ENCODE measurements around the gene CALHM3. TPM values are rescaled to one million over a fixed set of nuclear protein-coding genes. Genes with fewer than 3 reads are reported as not detected.

CALHM3 gene
- total RNA-seq, 1 donor from 2014 or later = not detected

DNA sequence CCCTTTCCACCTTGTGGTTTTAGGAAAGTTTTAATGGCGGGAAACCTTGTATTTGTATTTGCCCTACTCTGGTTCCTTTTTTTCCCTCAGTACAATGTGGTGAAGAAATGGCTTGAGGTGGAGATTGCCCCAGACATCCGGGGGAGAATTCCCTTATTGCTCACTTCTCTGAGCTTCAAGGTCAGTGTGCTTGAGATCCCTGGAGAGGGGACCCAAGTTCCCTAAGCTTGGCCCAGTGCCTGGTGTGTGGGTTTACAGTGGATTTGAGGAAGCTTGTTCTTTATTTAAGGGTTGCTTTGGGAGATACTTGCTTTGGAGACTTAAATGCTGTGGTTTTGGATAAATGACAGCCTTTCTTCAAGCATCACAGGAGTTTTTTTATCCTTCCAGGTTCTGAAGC, 45.2 kb downstream of the CALHM3 start:
- Mint-ChIP-seq H3K27ac (no peak overlapping the region), H3K4me3 (no peak overlapping the region), H3K27me3 (ENCODE audit: insufficient read depth) (no peaks in the 10 kb centered on the region), H3K4me1 (ENCODE audit: low read depth) (peaks cover 33% of the 10 kb centered on the region), H3K36me3 (ENCODE audit: low read depth) (peaks cover 54% of the 10 kb centered on the region), H3K9me3 (no peaks in the 10 kb centered on the region)
- no peak for DNase-seq (ENCODE audit: low spot score)
- intact Hi-C loops (cut with micrococcal nuclease) = no loop called here

GRCh38 chr10:103431902-103432301, 47.1 kb downstream of the CALHM3 start:
- DNase-seq (ENCODE audit: low spot score) = no peak
- no peak overlapping the region for H3K4me3 Mint-ChIP-seq
- no peaks in the 10 kb centered on the region for H3K9me3 Mint-ChIP-seq
- peaks cover 54% of the 10 kb centered on the region for H3K36me3 Mint-ChIP-seq (ENCODE audit: low read depth)
- intact Hi-C loops (cut with micrococcal nuclease) = no loop called here
- H3K27ac Mint-ChIP-seq = no peak overlapping the region
- peaks cover 47% of the 10 kb centered on the region for H3K4me1 Mint-ChIP-seq (ENCODE audit: low read depth)
- no peaks in the 10 kb centered on the region for H3K27me3 Mint-ChIP-seq (ENCODE audit: insufficient read depth)

- intact Hi-C loops (cut with micrococcal nuclease) = no loop called here
- Mint-ChIP-seq H3K36me3 (ENCODE audit: low read depth) (peaks cover 60% of the 10 kb centered on the region), H3K27ac (peak overlapping the region; percentile 37), H3K9me3 (no peaks in the 10 kb centered on the region), H3K4me1 (ENCODE audit: low read depth) (peaks cover 53% of the 10 kb centered on the region), H3K4me3 (peak overlapping the region; percentile 45), H3K27me3 (ENCODE audit: insufficient read depth) (no peaks in the 10 kb centered on the region)
- peak; percentile 19 for DNase-seq (ENCODE audit: low spot score)
These were observed 49.4 kb downstream of the CALHM3 start for GRCh38 chr10:103429647-103430046.

GRCh38 chr10:103428989-103429643, 49.9 kb downstream of the CALHM3 start:
- no peak overlapping the region for H3K4me3 Mint-ChIP-seq
- no peak for DNase-seq (ENCODE audit: low spot score)
- H3K9me3 Mint-ChIP-seq = no peaks in the 10 kb centered on the region
- no peaks in the 10 kb centered on the region for H3K27me3 Mint-ChIP-seq (ENCODE audit: insufficient read depth)
- intact Hi-C loops (cut with micrococcal nuclease) = no loop called here
- peaks cover 64% of the 10 kb centered on the region for H3K36me3 Mint-ChIP-seq (ENCODE audit: low read depth)
- peaks cover 53% of the 10 kb centered on the region for H3K4me1 Mint-ChIP-seq (ENCODE audit: low read depth)
- peak overlapping the region; percentile 53 for H3K27ac Mint-ChIP-seq

- H3K36me3 Mint-ChIP-seq (ENCODE audit: low read depth) = peaks cover 70% of the 10 kb centered on the region
- no peak for DNase-seq (ENCODE audit: low spot score)
- no peak overlapping the region for H3K4me3 Mint-ChIP-seq
- H3K9me3 Mint-ChIP-seq = no peaks in the 10 kb centered on the region
- H3K27me3 Mint-ChIP-seq (ENCODE audit: insufficient read depth) = no peaks in the 10 kb centered on the region
- peaks cover 53% of the 10 kb centered on the region for H3K4me1 Mint-ChIP-seq (ENCODE audit: low read depth)
- no peak overlapping the region for H3K27ac Mint-ChIP-seq
- intact Hi-C loops (cut with micrococcal nuclease) = no loop called here
These were observed 51.2 kb downstream of the CALHM3 start for GRCh38 chr10:103427866-103428265.

DNA sequence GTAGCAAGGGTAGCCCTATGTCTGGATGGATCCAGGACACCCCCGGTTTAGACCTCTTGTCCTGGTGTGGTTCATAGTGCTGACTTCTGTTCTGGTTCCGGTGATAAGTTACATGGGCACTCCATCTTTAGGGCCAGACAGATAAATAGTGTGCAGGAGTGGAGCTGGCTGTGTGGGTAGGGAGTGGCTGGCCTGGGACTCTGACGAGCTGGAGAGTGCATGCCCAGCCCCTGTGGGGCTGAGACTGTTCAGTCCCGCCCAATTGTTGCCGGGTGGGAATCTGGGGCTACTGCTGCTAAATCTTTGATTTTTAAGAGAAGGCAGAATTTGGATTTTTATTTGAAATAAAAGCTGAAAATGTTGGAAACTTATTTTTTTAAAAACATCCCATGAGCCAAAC, 55.3 kb downstream of the CALHM3 start:
- Mint-ChIP-seq H3K27ac (no peak overlapping the region), H3K4me1 (ENCODE audit: low read depth) (peaks cover 19% of the 10 kb centered on the region), H3K4me3 (no peak overlapping the region), H3K9me3 (no peaks in the 10 kb centered on the region), H3K36me3 (ENCODE audit: low read depth) (peaks cover 65% of the 10 kb centered on the region), H3K27me3 (ENCODE audit: insufficient read depth) (no peaks in the 10 kb centered on the region)
- DNase-seq (ENCODE audit: low spot score) = no peak
- intact Hi-C loops (cut with micrococcal nuclease) = no loop called here

Other genes starting within 250 kb of the CALHM3 start
- not detected in 2 replicates for gene RPEL1, start 233.4 kb downstream of the CALHM3 start, total RNA-seq
- gene INA, start 202.1 kb downstream of the CALHM3 start, total RNA-seq = 1.5 TPM in 2 replicates
- 19.3 and 21.0 TPM in 2 replicates for gene PCGF6, start 128.1 kb downstream of the CALHM3 start, total RNA-seq
- gene TAF5, start 111.3 kb downstream of the CALHM3 start, total RNA-seq = 10.4 and 11.0 TPM in 2 replicates
- gene ATP5MK, start 82.8 kb downstream of the CALHM3 start, total RNA-seq = 480 and 483 TPM in 2 replicates
- 98.4 and 99.0 TPM in 2 replicates for gene PDCD11, start 82.6 kb downstream of the CALHM3 start, total RNA-seq
- gene CALHM2, start 26.9 kb downstream of the CALHM3 start, total RNA-seq = 18.6 and 19.1 TPM in 2 replicates
- not detected in 2 replicates for gene CALHM1, start 20.3 kb downstream of the CALHM3 start, total RNA-seq
- 3.4 and 3.6 TPM in 2 replicates for gene NEURL1, start 14.5 kb upstream of the CALHM3 start, total RNA-seq

Measured in activated T-helper 1 cell treated with anti-CD3 and anti-CD28 coated beads, Interleukin-12 subunit alpha, Interleukin-12 subunit beta, Interleukin-2, Interleukin-4 antibody, amounts not matched to agents 30 ng/mL and 10 ng/mL and 1 ng/mL, durations not matched to agents 14 hours and 24 hours and 36 hours (primary cell).